Ectodermal cell (in vitro differentiated cells): Measurements from ENCODE around the gene HBQ1.
"Not testable (repeated sequence)": the region's sequence is repeated elsewhere in the genome, so short reads cannot be mapped to it uniquely, and the experiment has no call there.

Source experiments
- H3K27ac ChIP-seq: 2 replicates; pipeline ENCODE4 v1.7.0; 2013; ENCODE audit warnings: mild to moderate bottlenecking, low read depth, low read length; ENCODE audit not compliant: insufficient read depth, poor library complexity, severe bottlenecking
- H3K27me3 ChIP-seq: 2 replicates; pipeline ENCODE4 v1.7.0; 2013; ENCODE audit warnings: mild to moderate bottlenecking, low read length; ENCODE audit not compliant: insufficient read depth, control insufficient read depth, poor library complexity, severe bottlenecking
- H3K36me3 ChIP-seq: one replicate; pipeline ENCODE4 v1.7.0; 2013; ENCODE audit warnings: low read length; ENCODE audit not compliant: control insufficient read depth, insufficient read depth
- H3K4me1 ChIP-seq: one replicate; pipeline ENCODE4 v1.7.0; 2013; ENCODE audit warnings: low read length; ENCODE audit not compliant: control insufficient read depth, insufficient read depth
- H3K4me3 ChIP-seq: 2 replicates; pipeline ENCODE4 v1.7.0; 2013; ENCODE audit warnings: low read depth, low read length, control low read depth; ENCODE audit not compliant: insufficient read depth
- H3K9me3 ChIP-seq: 2 replicates; pipeline ENCODE4 v1.7.0; 2013; ENCODE audit warnings: mild to moderate bottlenecking, low read length, moderate library complexity; ENCODE audit not compliant: control insufficient read depth
- WGBS, 2 experiments: methylation state at CpG; one replicate each; pipeline ENCODE4 v1.1.7; 2013; ENCODE audit warnings: missing lambda C conversion rate in 2 of 2; 5-methylcytosine and 5-hydroxymethylcytosine counted together

HBQ1 gene

GRCh38 chr16:160691-161190 is 19.5 kb upstream of the HBQ1 start:
- Histone ChIP-seq H3K9me3 (no peaks in the 10 kb centered on the region), H3K27me3 (peaks cover 78% of the 10 kb centered on the region), H3K36me3 (no peaks in the 10 kb centered on the region), H3K27ac (no peak overlapping the region), H3K4me3 (no peak overlapping the region), H3K4me1 (peaks cover 4% of the 10 kb centered on the region)
- 72 to 73% methylated on average over 17 to 18 of the region's 18 CpGs for WGBS, 2 experiments

GRCh38 chr16:162271-162991 is 17.8 kb upstream of the HBQ1 start:
- WGBS, 2 experiments: 89 to 93% methylated on average over 13 of the region's 13 CpGs
- Histone ChIP-seq H3K4me1 (peaks cover 13% of the 10 kb centered on the region), H3K27ac (no peak overlapping the region), H3K9me3 (no peaks in the 10 kb centered on the region), H3K36me3 (no peaks in the 10 kb centered on the region), H3K4me3 (no peak overlapping the region), H3K27me3 (peaks cover 78% of the 10 kb centered on the region)

DNA sequence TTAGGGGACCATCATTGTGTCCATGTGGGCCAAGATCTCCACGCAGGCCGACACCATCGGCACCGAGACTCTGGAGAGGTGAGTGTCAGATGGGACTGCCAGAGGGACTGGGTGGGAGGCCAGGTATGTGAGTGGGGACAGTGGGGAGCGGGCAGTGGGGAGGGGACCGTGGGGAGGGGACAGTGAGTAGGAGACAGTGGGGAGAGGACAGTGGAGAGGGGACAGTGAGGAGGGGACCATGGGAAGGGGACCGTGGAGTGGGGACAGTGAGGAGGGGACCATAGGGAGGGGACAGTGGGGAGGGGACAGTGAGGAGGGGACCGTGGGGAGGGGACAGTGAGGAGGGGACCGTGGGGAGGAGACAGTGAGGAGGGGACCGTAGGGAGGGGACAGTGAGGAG is 17.1 kb upstream of the HBQ1 start:
- H3K36me3 ChIP-seq, H3K4me3 ChIP-seq, H3K27ac ChIP-seq, H3K9me3 ChIP-seq: not testable (repeated sequence)
- 82 to 88% methylated on average over 10 of the region's 10 CpGs for WGBS, 2 experiments
- Histone ChIP-seq H3K4me1 (peaks cover 13% of the 10 kb centered on the region), H3K27me3 (peaks cover 78% of the 10 kb centered on the region)

GRCh38 chr16:163696-164095 is 16.6 kb upstream of the HBQ1 start:
- not testable (repeated sequence) for H3K36me3 ChIP-seq, H3K4me3 ChIP-seq, H3K9me3 ChIP-seq, H3K27ac ChIP-seq
- Histone ChIP-seq H3K27me3 (peaks cover 79% of the 10 kb centered on the region), H3K4me1 (peaks cover 13% of the 10 kb centered on the region)
- WGBS, 2 experiments: no CpG with 5 or more reads among the region's 3 CpGs

- H3K27ac ChIP-seq, H3K36me3 ChIP-seq, H3K9me3 ChIP-seq, H3K4me3 ChIP-seq: not testable (repeated sequence)
- H3K4me1 ChIP-seq: peaks cover 13% of the 10 kb centered on the region
- WGBS, 2 experiments: 0% methylated on average over 15 of the region's 80 CpGs
- peaks cover 81% of the 10 kb centered on the region for H3K27me3 ChIP-seq
Observed at GRCh38 chr16:164134-164823, 16.0 kb upstream of the HBQ1 start.

- no peaks in the 10 kb centered on the region for H3K36me3 ChIP-seq
- H3K27me3 ChIP-seq: peaks cover 83% of the 10 kb centered on the region
- no peak overlapping the region for H3K4me3 ChIP-seq
- H3K27ac ChIP-seq: no peak overlapping the region
- WGBS, 2 experiments: 2% methylated on average over 52 to 74 of the region's 77 CpGs
- no peaks in the 10 kb centered on the region for H3K9me3 ChIP-seq
- H3K4me1 ChIP-seq: peaks cover 13% of the 10 kb centered on the region
Observed at GRCh38 chr16:164827-165538, 15.3 kb upstream of the HBQ1 start.

- no peak within 1 kb of the TSS for H3K27ac ChIP-seq
- H3K27me3 ChIP-seq: peaks cover 89% of the 10 kb centered on the region
- no peaks in the 10 kb centered on the region for H3K9me3 ChIP-seq
- no peaks in the 10 kb centered on the region for H3K36me3 ChIP-seq
- no peak within 1 kb of the TSS for H3K4me3 ChIP-seq
- 6 to 7% methylated on average over 75 of the region's 75 CpGs for WGBS, 2 experiments
- peaks cover 13% of the 10 kb centered on the region for H3K4me1 ChIP-seq
Observed at GRCh38 chr16:165539-166374, 14.5 kb upstream of the HBQ1 start, which contains the start of gene HBM. HBM (plus strand) TSS chr16:165978; CDS start chr16:165998, 20 bp downstream.

DNA sequence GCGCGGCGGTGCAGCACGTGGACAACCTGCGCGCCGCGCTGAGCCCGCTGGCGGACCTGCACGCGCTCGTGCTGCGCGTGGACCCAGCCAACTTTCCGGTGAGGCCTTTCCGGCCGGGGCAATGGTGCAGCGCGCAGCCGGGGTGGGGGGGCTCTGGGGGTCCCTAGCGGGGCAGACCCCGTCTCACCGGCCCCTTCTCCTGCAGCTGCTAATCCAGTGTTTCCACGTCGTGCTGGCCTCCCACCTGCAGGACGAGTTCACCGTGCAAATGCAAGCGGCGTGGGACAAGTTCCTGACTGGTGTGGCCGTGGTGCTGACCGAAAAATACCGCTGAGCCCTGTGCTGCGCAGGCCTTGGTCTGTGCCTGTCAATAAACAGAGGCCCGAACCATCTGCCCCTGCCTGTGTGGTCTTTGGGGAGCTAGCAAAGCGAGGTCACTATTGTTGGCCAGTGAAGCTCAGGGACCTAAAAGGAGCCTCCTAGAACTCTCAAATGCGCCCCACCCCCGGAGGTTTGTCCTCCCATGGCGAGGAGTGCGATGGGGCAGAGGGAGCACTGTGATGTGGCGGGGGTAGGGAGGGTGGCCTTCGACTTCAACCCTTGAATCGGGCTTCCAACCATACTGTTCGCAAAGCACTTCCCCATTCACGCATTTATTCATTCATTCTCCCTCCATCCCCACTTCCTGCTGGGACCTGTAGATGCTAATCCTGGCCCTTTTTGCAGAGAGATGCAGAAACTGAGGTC is 13.7 kb upstream of the HBQ1 start:
- peaks cover 89% of the 10 kb centered on the region for H3K27me3 ChIP-seq
- no peak overlapping the region for H3K27ac ChIP-seq
- H3K9me3 ChIP-seq: no peaks in the 10 kb centered on the region
- 14 to 15% methylated on average over 45 of the region's 45 CpGs for WGBS, 2 experiments
- no peaks in the 10 kb centered on the region for H3K36me3 ChIP-seq
- H3K4me3 ChIP-seq: no peak overlapping the region
- peaks cover 13% of the 10 kb centered on the region for H3K4me1 ChIP-seq

DNA sequence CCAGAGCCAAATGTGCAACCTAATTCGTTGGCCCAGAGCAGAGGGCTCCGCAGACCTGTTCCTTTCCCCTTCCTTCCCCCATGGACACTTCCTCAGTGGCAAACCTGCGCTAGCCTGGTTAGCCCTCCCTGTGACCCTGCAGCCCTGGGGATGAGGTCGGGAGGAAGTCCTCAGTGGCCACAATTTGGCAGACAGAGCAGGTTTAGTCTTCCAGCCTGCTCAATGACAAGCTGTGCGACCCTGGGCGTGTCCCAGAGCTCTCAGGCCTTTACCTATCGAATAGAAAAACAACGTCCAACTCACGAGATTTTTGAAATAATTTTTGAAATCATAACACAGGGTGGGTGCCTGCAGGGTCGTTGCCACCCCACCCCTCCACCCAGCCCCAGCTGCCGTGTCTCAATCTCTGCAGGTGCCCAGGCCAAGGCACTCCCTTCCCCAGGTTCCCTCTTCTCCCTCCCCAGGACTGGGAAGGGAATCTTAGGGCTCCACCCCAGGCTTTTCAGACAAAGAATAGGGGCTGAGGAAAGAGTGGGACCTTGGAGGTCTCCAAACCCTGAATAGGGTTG is 13.1 kb upstream of the HBQ1 start:
- Histone ChIP-seq H3K27ac (no peak overlapping the region), H3K27me3 (peaks cover 89% of the 10 kb centered on the region)

More for the DNA sequence above, 13.1 kb upstream of the HBQ1 start:
- H3K36me3 ChIP-seq: no peaks in the 10 kb centered on the region
- peaks cover 13% of the 10 kb centered on the region for H3K4me1 ChIP-seq
- no peak overlapping the region for H3K4me3 ChIP-seq
- no peaks in the 10 kb centered on the region for H3K9me3 ChIP-seq
- WGBS, 2 experiments: 30 to 31% methylated on average over 11 of the region's 11 CpGs
